ENCODE measurements around the gene STX2.
"Not testable (repeated sequence)": the region's sequence is repeated elsewhere in the genome, so short reads cannot be mapped to it uniquely, and the experiment has no call there.

Gene STX2

DNA sequence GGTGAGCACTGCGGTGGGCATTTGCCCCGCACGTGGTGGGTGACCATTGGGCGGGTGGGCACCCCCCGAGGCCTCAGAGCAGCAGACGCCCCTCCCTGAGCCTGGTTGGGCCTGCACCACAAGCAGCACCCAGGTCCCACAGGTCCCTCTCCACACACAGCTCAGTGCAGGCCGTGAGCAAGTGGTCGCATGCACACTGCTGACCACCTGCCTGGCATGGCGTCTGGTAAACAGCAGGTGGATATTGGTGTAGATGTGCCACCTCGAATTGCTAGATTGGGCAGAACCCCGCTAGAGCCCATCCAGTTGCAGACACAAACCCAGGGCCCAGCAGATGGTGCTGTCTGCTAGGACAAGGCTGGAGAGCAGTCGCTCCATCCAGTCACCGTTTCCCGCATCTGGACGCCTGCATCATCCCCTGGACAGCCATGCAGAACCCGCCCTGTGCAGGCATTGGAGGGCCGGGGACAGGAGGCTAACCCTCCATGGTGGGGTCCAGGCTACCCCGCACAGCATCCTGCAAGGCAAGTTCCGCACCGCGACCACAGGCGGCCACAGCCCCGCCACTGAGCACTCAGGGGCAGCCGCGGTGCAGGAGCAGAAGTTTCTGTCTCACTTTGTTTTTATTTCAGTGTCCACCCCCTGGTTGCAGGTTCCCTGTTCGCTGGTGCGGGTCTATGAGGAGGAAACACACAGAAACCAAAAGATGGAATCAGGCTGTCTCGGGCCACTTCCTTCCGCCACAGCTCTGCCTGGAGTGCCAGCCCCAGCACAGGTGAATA lies 77.3 kb downstream of the STX2 start:
- DNase-seq: peak; percentile 42

DNA sequence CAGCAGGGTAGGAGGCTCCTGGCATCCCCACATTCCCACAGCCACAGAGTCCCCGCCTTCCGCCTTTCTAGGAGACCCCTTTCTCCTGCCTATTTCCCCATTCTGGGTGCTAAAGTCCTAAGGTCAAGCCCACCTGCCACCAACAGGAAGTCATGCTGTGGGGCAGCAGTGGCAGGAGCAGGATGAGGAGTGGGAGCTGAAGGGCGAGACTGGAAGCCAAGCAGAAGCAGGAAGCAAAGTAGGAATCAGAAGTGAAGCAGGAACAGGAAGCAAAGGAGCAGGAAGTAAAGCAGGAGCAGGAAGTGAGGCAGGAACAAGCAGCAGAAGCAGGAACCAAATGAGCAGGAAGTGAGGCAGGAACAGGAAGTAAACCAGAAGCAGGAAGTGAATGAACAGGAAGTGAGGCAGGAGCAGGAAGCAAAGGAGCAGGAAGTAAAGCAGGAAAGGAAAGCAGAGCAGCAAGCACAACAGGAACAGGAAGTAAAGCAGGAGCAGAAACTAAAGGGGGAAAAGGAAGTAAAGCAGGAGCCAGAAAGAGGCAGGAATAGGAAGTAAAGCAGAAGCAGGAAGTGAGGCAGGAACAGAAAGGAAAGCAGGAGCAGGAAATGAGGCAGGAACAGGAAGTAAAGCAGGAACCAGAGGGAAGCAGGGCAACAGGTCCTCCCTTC lies 84.7 kb downstream of the STX2 start:
- no peak for DNase-seq

DNA sequence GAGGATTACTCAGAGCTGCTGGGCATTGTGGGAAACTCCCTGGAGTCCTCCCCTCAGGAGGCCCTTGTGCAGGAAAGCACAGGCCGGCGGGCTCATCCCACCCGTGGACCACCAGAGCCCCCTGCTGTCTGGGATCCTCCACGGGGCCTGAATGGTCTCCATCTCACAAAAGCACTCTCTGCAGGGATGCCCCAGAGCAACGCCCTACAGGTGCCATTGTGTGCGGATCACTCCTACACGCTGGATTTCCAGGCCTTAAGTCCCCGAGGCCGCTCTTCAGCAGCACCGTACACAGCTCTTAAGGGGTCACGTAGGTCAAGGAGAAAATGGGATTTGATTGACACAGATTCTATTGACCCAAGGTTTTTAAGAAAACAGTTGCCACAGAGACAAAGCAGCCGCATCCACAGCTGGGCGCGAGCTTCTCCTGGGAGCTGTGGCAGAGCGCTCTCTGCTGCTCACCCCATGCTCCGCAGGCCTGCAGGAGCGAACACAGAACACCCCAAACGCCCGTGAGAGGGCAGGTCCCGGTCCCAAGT lies 86.3 kb downstream of the STX2 start:
- DNase-seq: no peak

DNA sequence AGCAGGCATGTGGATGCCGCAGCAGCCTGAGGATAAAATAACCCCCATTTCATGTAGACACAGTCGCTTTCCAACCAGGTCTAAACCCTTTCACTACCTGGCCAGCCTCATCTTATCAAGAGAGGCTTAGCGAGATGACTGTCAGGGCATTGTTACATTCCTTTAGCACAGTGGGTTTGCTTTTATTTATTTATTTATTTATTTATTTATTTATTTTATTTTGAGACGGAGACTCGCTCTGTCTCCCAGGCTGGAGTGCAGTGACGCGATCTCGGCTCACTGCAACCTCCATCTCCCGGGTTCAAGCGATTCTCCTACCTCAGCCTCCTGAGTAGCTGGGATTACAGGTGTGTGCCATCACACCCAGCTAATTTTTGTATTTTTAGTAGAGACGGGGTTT lies 87.0 kb downstream of the STX2 start:
- not testable (repeated sequence) for DNase-seq

DNA sequence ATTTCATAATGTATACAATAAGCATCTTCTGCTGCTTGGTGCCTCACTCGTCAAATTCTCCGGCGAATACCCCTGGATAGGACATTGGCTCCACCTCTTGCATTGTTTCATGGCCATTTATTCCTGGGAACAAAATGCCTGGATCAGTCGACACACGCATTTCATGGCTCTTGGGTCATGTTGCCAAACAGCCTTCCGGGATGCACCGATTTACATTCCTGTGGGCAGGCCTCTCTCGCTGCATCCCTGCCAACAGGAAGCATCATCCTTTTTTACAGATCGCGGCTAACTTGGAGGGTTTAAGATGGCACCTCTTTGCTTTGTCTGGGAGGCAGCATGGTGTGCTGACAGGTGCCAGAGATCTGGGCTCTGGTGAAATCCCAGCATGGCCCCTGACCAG lies 90.3 kb downstream of the STX2 start:
- no peak for DNase-seq

DNA sequence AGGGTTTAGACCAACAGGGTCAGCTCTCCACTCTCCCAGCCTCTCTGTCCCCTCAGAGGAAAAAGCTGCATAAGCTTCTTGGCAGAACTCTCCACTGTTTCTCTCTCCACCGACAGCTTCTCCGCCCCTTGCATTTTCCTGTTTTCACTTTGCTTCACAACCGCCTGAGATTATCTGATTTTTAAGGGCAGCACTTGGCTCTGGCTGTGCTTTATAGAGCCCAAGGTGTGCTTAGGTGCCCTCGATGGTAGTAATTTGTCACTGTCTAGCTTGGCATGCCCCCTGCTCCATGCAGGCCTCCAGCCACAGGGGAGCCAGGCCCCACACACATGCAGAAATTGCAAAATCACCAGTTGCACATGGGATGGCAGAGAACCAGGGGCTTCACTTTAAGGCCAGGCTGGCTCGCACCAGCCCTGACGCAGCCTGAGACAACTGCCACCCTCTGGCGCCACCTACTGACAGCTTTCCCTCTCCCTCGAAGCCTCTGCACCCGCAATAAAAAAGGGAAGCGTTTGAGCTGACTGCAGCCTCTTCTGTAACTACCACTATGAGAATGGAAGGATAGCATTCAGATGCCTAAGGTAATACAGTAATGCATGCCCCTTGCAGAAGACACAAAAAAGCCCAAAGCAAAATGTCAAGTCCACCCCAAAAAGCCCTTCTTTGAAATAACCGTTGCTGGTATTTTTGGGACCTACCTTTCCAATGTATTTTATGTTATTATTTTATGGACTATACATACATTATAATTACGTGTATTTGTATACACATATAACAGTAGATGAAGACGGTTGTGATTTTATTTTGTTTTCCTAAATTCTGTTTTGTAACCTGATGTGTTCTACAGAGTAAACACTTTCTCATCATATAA lies 90.9 kb downstream of the STX2 start:
- peak; percentile 65 for DNase-seq

DNA sequence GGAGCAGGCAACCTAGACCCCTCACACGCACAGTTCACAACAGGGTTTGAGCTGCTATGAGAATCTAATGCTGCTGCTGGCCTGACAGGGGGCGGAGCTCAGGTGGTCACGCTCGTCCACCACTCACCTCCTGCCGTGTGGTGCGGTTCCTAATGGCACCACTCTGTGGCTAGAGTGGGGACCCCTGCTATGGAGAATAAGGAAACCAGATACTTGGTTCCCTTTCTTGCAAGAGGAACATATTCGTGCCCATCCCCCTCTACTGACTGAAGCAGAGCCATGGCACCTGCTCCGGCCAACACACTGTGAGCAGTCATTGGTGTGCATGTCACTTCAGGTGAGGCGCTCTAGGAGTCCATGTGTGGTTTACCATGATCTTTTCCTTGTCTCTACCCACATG lies 92.5 kb downstream of the STX2 start:
- no peak for DNase-seq

DNA sequence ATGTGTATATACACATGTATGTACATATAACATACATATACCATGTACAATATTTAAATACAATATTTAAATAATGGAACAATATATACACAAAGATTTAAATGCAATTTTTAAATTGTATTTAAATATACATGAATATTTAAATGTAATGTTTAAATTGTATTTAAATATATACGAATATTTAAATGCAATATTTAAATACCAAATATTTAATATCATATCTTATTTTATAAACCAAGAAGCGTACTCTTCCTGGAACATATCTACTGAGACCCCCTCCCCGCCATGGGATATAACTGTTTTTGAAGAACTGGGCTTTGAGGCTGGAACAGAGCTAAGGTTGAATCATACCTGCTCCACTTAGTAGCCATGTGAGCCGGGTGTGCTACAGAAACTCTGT lies 93.1 kb downstream of the STX2 start:
- no peak for DNase-seq

DNA sequence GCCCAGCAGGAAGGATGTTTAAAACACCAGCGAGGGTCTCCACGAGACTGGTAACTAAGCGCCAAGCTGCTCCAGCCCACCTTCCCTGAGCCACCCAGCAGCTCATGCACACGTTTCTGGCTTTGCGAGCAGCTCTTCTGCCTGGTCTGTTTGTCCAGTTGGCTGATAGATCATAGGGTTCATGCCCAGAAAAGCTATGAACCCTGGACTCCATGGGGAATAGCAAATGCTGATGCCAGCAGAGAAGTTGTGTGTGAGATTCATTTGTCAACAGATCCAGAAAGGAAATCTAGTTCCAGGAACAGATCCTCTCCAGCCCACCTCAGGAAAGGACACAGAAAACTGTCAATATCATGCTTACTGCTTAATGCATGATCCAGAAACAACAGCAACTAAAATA lies 94.8 kb downstream of the STX2 start:
- DNase-seq: no peak

DNA sequence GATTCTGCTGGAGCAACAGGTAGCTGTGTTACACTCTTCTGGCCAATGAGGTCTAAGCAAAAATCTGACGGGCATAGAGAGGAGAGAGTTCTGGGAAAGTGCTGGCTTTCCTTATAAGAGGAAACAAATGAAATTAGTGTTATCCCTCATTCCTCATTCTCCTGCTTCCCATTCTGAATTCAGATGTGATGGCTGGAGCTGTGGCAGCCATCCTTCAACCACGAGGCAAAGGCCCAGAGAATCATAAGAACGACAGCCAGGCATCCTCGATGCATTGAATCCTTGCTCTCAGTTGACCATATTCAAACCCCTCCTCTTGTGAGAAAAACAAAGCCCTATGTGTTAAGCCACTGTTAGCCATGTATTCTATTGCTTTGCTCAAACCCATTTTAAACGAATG lies 95.4 kb downstream of the STX2 start:
- DNase-seq: no peak

DNA sequence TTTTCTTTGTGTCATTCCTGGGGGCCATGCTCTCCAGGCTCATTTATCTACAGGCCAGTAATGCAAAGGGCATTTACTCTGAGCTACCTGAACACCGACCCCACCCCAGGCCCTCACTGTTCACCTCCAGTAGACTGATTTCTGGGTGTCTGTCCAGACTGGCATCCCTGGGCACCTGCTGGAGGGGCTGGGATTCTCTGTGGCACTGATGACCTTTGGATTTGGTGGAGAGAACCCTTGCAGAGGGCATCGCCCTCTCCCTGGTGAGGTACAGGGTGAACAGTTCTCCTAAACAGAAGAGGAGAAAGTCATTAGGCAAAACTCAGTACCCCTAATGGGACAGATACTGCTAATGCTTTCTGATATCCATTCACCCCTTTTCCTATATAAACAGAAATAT lies 95.9 kb downstream of the STX2 start:
- DNase-seq: no peak

DNA sequence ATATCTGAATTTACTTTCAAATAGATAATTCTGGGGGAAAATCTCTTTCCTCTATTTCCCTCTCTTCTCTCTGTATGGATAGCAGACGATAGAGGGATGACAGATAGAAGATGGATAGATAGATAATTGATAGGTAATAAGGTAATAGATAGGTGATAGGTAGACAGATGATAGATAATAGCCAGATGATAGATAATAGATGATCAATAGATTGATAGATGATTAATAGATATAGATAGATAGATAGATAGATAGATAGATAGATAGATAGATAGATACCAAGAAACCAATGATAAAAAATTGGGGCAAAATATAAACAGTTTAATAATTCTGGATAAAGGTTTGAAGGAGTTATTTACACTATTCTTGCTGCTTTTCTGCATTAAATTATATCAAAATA lies 96.3 kb downstream of the STX2 start:
- DNase-seq: no peak

DNA sequence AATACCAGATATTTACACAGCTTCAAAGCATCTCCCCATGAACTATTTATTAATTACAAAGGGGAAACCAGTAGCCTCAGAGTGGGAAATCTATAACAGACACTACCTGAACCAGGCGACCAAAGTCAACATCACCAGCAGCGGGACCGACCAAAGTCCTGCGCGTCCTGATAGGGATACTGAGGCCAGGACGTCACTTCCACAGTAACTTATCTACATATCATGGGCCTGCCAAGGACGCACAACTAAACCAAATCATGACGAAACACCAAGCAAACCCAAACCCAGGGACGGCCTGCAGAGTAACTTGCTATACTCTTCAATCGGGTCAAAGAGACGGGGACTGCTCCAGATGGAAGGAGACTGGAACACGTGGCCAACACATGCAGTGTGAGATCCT lies 96.9 kb downstream of the STX2 start:
- DNase-seq: no peak
